ENCODE results near the gene DKKL1.

The DKKL1 gene

GRCh38 chr19:49413348-49413747 is 49.7 kb downstream of the DKKL1 start:
- DNase-seq (ENCODE audit: low spot score) = no peak
- H3K27ac ChIP-seq = no peak overlapping the region
- CTCF ChIA-PET = interaction anchor here (0.7 kb wide), 1 partner anchor 112 kb away, joined by 3 read pairs; no protein-coding TSS in a partner anchor
- POLR2A ChIA-PET (ENCODE audit: low non-redundant PET) = no interaction called here
- no peak for TF ChIP-seq CTCF (conservative IDR thresholded peaks at IDR 0.05; ENCODE audit: low read depth)

- no peak overlapping the region for H3K27ac ChIP-seq
- DNase-seq (ENCODE audit: low spot score) = no peak
- CTCF ChIA-PET = interaction anchor here (0.5 to 0.6 kb wide), 2 partner anchors 24 to 60 kb away, joined by 3 read pairs; no protein-coding TSS in a partner anchor
- no peak for TF ChIP-seq CTCF (conservative IDR thresholded peaks at IDR 0.05; ENCODE audit: low read depth)
- POLR2A ChIA-PET (ENCODE audit: low non-redundant PET) = no interaction called here
These were observed 50.6 kb downstream of the DKKL1 start for GRCh38 chr19:49414256-49414655.

GRCh38 chr19:49415102-49415809 is 51.6 kb downstream of the DKKL1 start:
- ChIA-PET POLR2A (ENCODE audit: low non-redundant PET) (no interaction called here), CTCF (interaction anchor here (0.6 kb wide), 1 partner anchor 11 kb away, joined by 3 read pairs; no protein-coding TSS in a partner anchor)
- no peak for DNase-seq (ENCODE audit: low spot score)
- no peak for TF ChIP-seq CTCF (conservative IDR thresholded peaks at IDR 0.05; ENCODE audit: low read depth)
- no peak overlapping the region for H3K27ac ChIP-seq

GRCh38 chr19:49415810-49416200 is 52.1 kb downstream of the DKKL1 start:
- ChIA-PET POLR2A (ENCODE audit: low non-redundant PET) (no interaction called here), CTCF (no interaction called here)
- no peak for TF ChIP-seq CTCF (conservative IDR thresholded peaks at IDR 0.05; ENCODE audit: low read depth)
- DNase-seq (ENCODE audit: low spot score) = no peak
- no peak overlapping the region for H3K27ac ChIP-seq

- DNase-seq (ENCODE audit: low spot score) = no peak
- H3K27ac ChIP-seq = no peak overlapping the region
- ChIA-PET POLR2A (ENCODE audit: low non-redundant PET) (interaction anchor here (0.6 kb wide), 1 partner anchor 394 kb away, joined by 6 read pairs; no protein-coding TSS in a partner anchor), CTCF (interaction anchor here (0.6 kb wide), 1 partner anchor 727 kb away, joined by 3 read pairs; no protein-coding TSS in a partner anchor)
- no peak for TF ChIP-seq CTCF (conservative IDR thresholded peaks at IDR 0.05; ENCODE audit: low read depth)
These were observed 53.4 kb downstream of the DKKL1 start for GRCh38 chr19:49417088-49417487.

GRCh38 chr19:49418511-49418910 is 54.8 kb downstream of the DKKL1 start:
- DNase-seq (ENCODE audit: low spot score) = no peak
- H3K27ac ChIP-seq = no peak overlapping the region
- POLR2A ChIA-PET (ENCODE audit: low non-redundant PET) = no interaction called here
- TF ChIP-seq CTCF (conservative IDR thresholded peaks at IDR 0.05; ENCODE audit: low read depth) = no peak
- CTCF ChIA-PET = interaction anchor here (0.5 to 0.7 kb wide), 2 partner anchors 182 to 1042 kb away, joined by 3 to 4 read pairs; no protein-coding TSS in a partner anchor
